BJ (cell line): ENCODE measurements around the gene PCDH15. TPM values are rescaled to one million over a fixed set of nuclear protein-coding genes. Genes with fewer than 3 reads are reported as not detected.
"Not testable (repeated sequence)": the region's sequence is repeated elsewhere in the genome, so short reads cannot be mapped to it uniquely, and the experiment has no call there.

ENCODE experiments used
- CTCF ChIA-PET: fragments of 350-600 bp; formaldehyde crosslinking; extraction: SDS; loops from one replicate; lab custom pipeline; 2021; ENCODE audit warnings: antibody characterized with exemption, inconsistent platforms; lab: Yijun Ruan, JAX
- POLR2A ChIA-PET: fragments of 300-600 bp; sonication (Branson Sonifier 250); formaldehyde crosslinking; extraction: SDS; loops from one replicate; lab custom pipeline; 2021; ENCODE audit warnings: antibody characterized with exemption; lab: Charles Lee
- DNase-seq: peaks from one replicate; pipeline ENCODE4 v3.0.0-alpha.2; 2011; ENCODE audit warnings: low read depth
- H3K27me3 ChIP-seq: 2 replicates; pipeline ENCODE4 v1.6.0; 2011; ENCODE audit warnings: low read length; ENCODE audit not compliant: control insufficient read depth, insufficient read depth
- H3K36me3 ChIP-seq: 2 replicates; pipeline ENCODE4 v1.5.1; 2011; ENCODE audit warnings: low read length; ENCODE audit not compliant: control insufficient read depth, insufficient read depth
- H3K4me3 ChIP-seq: 2 replicates; pipeline ENCODE4 v1.5.1; 2011; ENCODE audit warnings: low read depth, mild to moderate bottlenecking, control low read depth, low read length
- polyA plus RNA-seq: library from polyadenylated mRNA; depleted of rRNA; stranded (reverse); fragments of >200 nt; gene quantifications from 2 replicates; pipeline ENCODE4 v1.2.3, GENCODE V29; 2011
- TF ChIP-seq, protein P1 (sequence below): IDR thresholded peaks from 2 replicates; pipeline ENCODE4 v1.5.1; 2011; ENCODE audit warnings: low read depth, mild to moderate bottlenecking, control low read depth, inconsistent platforms, low read length, moderate library complexity; ENCODE audit not compliant: insufficient read depth

PCDH15 gene
- polyA plus RNA-seq, 1 experiment = not detected

DNA sequence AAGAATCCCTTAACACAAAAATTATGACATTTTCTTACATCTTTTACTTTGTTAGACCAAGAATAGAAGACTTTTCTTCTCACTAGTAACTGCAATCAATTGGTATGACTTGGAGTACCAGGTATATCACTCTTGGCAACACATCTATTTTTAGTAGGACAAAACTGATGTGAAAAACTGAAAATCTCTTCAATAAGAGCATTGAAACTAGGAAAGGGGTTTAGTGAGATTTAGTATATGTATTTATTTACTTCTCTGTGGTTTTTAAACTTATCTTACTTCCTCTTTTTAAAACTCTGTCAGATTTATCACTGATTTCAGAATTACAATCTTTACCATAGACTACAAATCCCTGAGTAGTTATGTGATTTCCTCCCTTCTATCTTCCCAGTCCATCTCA, 366.2 kb downstream of the PCDH15 start:
- Histone ChIP-seq H3K36me3 (no peaks in the 10 kb centered on the region), H3K4me3 (no peak overlapping the region), H3K27me3 (no peaks in the 10 kb centered on the region)
- POLR2A ChIA-PET = no interaction called here
- DNase-seq = no peak
- CTCF ChIA-PET = no interaction called here
- TF ChIP-seq, protein P1, sequence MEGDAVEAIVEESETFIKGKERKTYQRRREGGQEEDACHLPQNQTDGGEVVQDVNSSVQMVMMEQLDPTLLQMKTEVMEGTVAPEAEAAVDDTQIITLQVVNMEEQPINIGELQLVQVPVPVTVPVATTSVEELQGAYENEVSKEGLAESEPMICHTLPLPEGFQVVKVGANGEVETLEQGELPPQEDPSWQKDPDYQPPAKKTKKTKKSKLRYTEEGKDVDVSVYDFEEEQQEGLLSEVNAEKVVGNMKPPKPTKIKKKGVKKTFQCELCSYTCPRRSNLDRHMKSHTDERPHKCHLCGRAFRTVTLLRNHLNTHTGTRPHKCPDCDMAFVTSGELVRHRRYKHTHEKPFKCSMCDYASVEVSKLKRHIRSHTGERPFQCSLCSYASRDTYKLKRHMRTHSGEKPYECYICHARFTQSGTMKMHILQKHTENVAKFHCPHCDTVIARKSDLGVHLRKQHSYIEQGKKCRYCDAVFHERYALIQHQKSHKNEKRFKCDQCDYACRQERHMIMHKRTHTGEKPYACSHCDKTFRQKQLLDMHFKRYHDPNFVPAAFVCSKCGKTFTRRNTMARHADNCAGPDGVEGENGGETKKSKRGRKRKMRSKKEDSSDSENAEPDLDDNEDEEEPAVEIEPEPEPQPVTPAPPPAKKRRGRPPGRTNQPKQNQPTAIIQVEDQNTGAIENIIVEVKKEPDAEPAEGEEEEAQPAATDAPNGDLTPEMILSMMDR = no peak

DNA sequence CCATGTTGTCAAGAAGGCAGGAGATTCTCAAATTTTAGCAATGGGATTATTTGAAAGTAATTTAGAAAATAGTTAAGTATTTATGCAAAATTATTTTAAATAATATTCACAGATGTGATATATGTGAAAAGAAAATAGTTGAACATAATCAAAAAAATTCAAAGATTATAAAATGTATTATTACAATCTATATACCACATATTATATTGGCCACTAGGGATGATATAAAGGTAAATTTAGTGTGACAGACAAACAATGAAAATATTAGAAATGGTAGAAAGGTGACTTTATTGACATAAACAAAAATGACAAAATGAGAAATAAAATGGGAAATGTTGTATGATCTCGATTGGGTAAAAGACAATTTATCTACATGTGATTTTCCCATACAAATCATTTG, 385.5 kb downstream of the PCDH15 start:
- ChIA-PET CTCF (interaction anchor here (0.6 kb wide), 1 partner anchor 160 kb away, joined by 3 read pairs; no protein-coding TSS in a partner anchor), POLR2A (no interaction called here)
- Histone ChIP-seq H3K36me3 (no peaks in the 10 kb centered on the region), H3K4me3 (no peak overlapping the region), H3K27me3 (no peaks in the 10 kb centered on the region)
- DNase-seq = no peak
- TF ChIP-seq, protein P1 = no peak

DNA sequence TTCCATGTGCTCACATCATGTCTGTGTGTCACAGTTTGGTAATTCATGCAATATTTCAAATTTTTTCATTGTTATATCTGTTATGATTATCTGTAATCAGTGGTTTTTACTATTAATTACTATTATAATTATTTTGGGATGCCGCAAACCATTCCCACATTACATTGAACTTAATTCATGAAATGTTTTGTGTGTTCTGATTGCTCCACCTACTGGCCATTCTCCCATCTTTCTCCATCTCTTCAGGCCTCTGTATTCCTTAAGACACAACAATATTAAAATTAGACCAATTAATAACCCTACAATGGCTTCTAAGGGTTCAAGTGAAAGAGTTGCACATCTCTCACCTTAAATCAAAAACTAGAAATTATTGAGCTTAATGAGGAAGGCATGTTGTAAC, 398.5 kb downstream of the PCDH15 start:
- H3K4me3 ChIP-seq = no peak overlapping the region
- ChIA-PET CTCF (no interaction called here), POLR2A (no interaction called here)
- DNase-seq = no peak
- no peaks in the 10 kb centered on the region for H3K27me3 ChIP-seq
- TF ChIP-seq, protein P1 = 0 out of 2 replicates have a peak, but pooled peaks have one; percentile 5
- H3K36me3 ChIP-seq = no peaks in the 10 kb centered on the region

DNA sequence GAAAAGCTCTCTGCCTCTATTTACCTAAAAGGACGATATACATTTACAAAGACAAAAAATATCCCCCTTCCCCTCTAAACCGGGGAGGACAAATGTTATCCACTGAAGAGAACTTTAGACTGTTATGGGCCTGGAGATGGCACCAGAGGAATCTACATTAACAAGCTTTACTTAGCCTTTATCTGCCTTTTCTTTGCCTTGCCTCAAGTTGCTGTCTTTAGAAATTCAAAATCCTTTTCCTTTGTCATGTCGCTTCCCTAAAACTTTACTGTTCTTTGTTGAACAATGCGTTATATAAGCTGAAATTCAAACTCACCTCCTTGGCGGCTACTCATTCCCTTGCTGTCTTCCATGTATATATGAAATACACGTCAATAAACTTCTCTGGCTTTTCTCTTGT, 405.0 kb downstream of the PCDH15 start:
- ChIA-PET POLR2A (no interaction called here), CTCF (no interaction called here)
- H3K36me3 ChIP-seq = no peaks in the 10 kb centered on the region
- no peak overlapping the region for H3K4me3 ChIP-seq
- no peak for DNase-seq
- no peaks in the 10 kb centered on the region for H3K27me3 ChIP-seq
- TF ChIP-seq, protein P1 = no peak

DNA sequence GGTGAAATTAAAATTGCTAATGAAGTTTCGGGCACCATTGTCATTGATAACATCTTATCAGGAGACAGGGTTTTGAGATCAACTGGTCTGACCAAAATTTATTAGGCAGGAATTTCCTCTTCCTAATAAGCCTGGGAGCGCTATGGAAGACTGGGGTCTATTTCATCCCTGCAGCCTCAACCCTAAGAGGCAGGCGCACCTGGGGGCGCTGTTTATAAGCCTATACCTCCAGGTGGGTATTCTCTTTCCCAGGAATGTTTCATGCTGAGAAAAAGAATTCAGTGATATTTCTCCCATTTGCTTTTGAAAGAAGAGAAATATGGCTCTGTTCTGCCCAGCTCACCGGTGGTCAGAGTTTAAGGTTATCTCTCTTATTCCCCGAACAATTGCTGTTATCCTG, 406.4 kb downstream of the PCDH15 start:
- H3K4me3 ChIP-seq, DNase-seq, H3K36me3 ChIP-seq, CTCF ChIA-PET, POLR2A ChIA-PET, H3K27me3 ChIP-seq: not testable (repeated sequence)

DNA sequence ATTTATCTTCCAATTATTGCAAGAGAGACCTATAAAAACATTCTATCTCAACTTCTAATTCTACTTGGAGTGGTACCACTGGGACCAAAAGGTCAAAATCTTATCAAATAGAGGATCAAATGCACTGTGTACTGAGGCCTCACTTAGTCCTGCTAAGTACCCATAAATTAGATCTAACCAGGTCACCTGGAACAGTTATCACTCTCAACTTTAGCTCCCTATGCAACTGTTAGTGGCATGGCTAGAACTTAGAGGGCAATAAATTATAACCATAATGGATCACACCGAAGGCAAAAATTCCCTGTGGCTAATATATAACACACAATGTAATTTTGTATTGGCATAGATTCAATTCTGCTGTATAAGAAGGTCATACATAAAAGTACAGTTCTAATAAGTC, 428.9 kb downstream of the PCDH15 start:
- Histone ChIP-seq H3K36me3 (no peaks in the 10 kb centered on the region), H3K4me3 (no peak overlapping the region), H3K27me3 (no peaks in the 10 kb centered on the region)
- POLR2A ChIA-PET = no interaction called here
- DNase-seq = no peak
- CTCF ChIA-PET = no interaction called here
- TF ChIP-seq, protein P1 = no peak
